GM23338 (cell line): Measurements from ENCODE around the gene METTL13. TPM values are rescaled to one million over a fixed set of nuclear protein-coding genes. Genes with fewer than 3 reads are reported as not detected.

Source experiments
- ATAC-seq: fragments of 200-7000 bp; cut with Tn5 transposase; 3 replicates; pipeline ENCODE4 v1.9.1; 2020
- DNase-seq: peaks from one replicate; pipeline ENCODE4 v3.0.0-alpha.2; 2015; ENCODE audit warnings: low spot score
- H2AFZ ChIP-seq: fragments of 200-600 bp; sonication (generic); 2 replicates; pipeline ENCODE4 v1.8.0; 2016; ENCODE audit warnings: antibody characterized with exemption, mild to moderate bottlenecking, moderate library complexity
- H3F3A ChIP-seq: fragments of 200-600 bp; sonication (generic); replicated peaks from 2 replicates; pipeline ENCODE4 v1.8.0; 2017; ENCODE audit warnings: antibody characterized with exemption, mixed run types, low read depth
- H3K27ac ChIP-seq: fragments of 200-600 bp; sonication (generic); 2 replicates; pipeline ENCODE4 v1.6.1; 2016; ENCODE audit warnings: low read depth
- H3K27me3 ChIP-seq: fragments of 200-600 bp; sonication (generic); 2 replicates; pipeline ENCODE4 v1.8.0; 2016; ENCODE audit warnings: mild to moderate bottlenecking, mixed run types, moderate library complexity; ENCODE audit not compliant: insufficient read depth
- H3K36me3 ChIP-seq: fragments of 200-600 bp; sonication (generic); 2 replicates; pipeline ENCODE4 v1.8.0; 2016; ENCODE audit warnings: mild to moderate bottlenecking; ENCODE audit not compliant: insufficient read depth
- H3K4me1 ChIP-seq: fragments of 200-600 bp; sonication (generic); 2 replicates; pipeline ENCODE4 v1.8.0; 2016; ENCODE audit warnings: mild to moderate bottlenecking, moderate library complexity; ENCODE audit not compliant: insufficient read depth
- H3K4me2 ChIP-seq: fragments of 200-600 bp; sonication (generic); 2 replicates; pipeline ENCODE4 v1.7.1; 2017; ENCODE audit warnings: mixed run types
- H3K4me3 ChIP-seq: fragments of 200-600 bp; sonication (generic); 2 replicates; pipeline ENCODE4 v1.6.1; 2016; ENCODE audit warnings: mixed run types
- H3K79me2 ChIP-seq: fragments of 200-600 bp; sonication (generic); replicated peaks from 2 replicates; pipeline ENCODE4 v1.8.0; 2017; ENCODE audit warnings: mild to moderate bottlenecking; ENCODE audit not compliant: insufficient read depth
- H3K9me2 ChIP-seq: fragments of 200-600 bp; sonication (generic); 2 replicates; pipeline ENCODE4 v1.8.0; 2017; ENCODE audit not compliant: insufficient read depth
- H4K20me1 ChIP-seq: fragments of 200-600 bp; sonication (generic); replicated peaks from 2 replicates; pipeline ENCODE4 v1.8.0; 2017; ENCODE audit warnings: mild to moderate bottlenecking; ENCODE audit not compliant: insufficient read depth
- H3K27ac Mint-ChIP-seq: 2 replicates; pipeline ENCODE4 v1.8.0; 2020; ENCODE audit warnings: inconsistent platforms, mild to moderate bottlenecking, moderate library complexity, mixed read lengths
- H3K27me3 Mint-ChIP-seq: 3 replicates; pipeline ENCODE4 v1.8.0; 2022; ENCODE audit warnings: low read depth, mild to moderate bottlenecking, moderate library complexity, mixed read lengths, inconsistent platforms; ENCODE audit not compliant: insufficient read depth, poor library complexity
- H3K36me3 Mint-ChIP-seq: 3 replicates; pipeline ENCODE4 v1.8.0; 2021; ENCODE audit warnings: low read depth, mild to moderate bottlenecking, inconsistent platforms, moderate library complexity, mixed read lengths
- H3K4me1 Mint-ChIP-seq: 3 replicates; pipeline ENCODE4 v1.8.0; 2020; ENCODE audit warnings: mild to moderate bottlenecking, inconsistent platforms, mixed read lengths
- H3K4me3 Mint-ChIP-seq: 3 replicates; pipeline ENCODE4 v1.8.0; 2021; ENCODE audit warnings: moderate library complexity, mild to moderate bottlenecking, inconsistent platforms, mixed read lengths
- H3K9me3 Mint-ChIP-seq: 3 replicates; pipeline ENCODE4 v1.8.0; 2020; ENCODE audit warnings: moderate library complexity, mild to moderate bottlenecking, inconsistent platforms, mixed read lengths
- CREB1 ChIP-seq: fragments of 250-450 bp; sonication (Bioruptor Pico); IDR thresholded peaks from 2 replicates; pipeline ENCODE4 v1.5.0; 2020; ENCODE audit warnings: low read depth, mild to moderate bottlenecking, moderate library complexity
- EZH2 ChIP-seq: fragments of 200-600 bp; sonication (generic); IDR thresholded peaks from one replicate; pipeline ENCODE4 v1.8.0; 2017; ENCODE audit warnings: antibody characterized with exemption, mild to moderate bottlenecking, low read depth; ENCODE audit not compliant: unreplicated experiment
- EZH2phosphoT487 ChIP-seq: fragments of 200-600 bp; sonication (generic); IDR thresholded peaks from one replicate; pipeline ENCODE4 v1.8.1; 2018; ENCODE audit warnings: antibody characterized with exemption; ENCODE audit not compliant: unreplicated experiment
- JUNB ChIP-seq: IDR thresholded peaks from one replicate; pipeline ENCODE4 v1.6.1; 2016; ENCODE audit warnings: antibody characterized with exemption; ENCODE audit not compliant: unreplicated experiment
- NANOG ChIP-seq: IDR thresholded peaks from 2 replicates; pipeline ENCODE4 v1.6.1; 2016; ENCODE audit warnings: antibody characterized with exemption, borderline replicate concordance
- POLR2AphosphoS5 ChIP-seq: IDR thresholded peaks from 2 replicates; pipeline ENCODE4 v1.6.1; 2016; ENCODE audit warnings: antibody characterized with exemption, low read depth
- REST ChIP-seq: IDR thresholded peaks from one replicate; pipeline ENCODE4 v1.6.1; 2018; ENCODE audit warnings: antibody characterized with exemption; ENCODE audit not compliant: unreplicated experiment
- STAT1 ChIP-seq: IDR thresholded peaks from one replicate; pipeline ENCODE4 v1.6.1; 2016; ENCODE audit warnings: antibody characterized with exemption; ENCODE audit not compliant: unreplicated experiment
- ZNF114 ChIP-seq: fragments of 250-450 bp; sonication (Bioruptor Pico); IDR thresholded peaks from 2 replicates; pipeline ENCODE4 v1.5.0; 2020; ENCODE audit warnings: mild to moderate bottlenecking, moderate library complexity
- ZNF331 ChIP-seq: fragments of 250-450 bp; sonication (Bioruptor Pico); IDR thresholded peaks from 2 replicates; pipeline ENCODE4 v1.5.0; 2020; ENCODE audit warnings: low read depth, mild to moderate bottlenecking, moderate library complexity
- polyA plus RNA-seq: library from polyadenylated mRNA; unstranded; fragments of >200 nt; fragmentation: Nextera tagmentation; extraction: Ambion mirVana; gene quantifications from 2 replicates; pipeline ENCODE4 v1.2.1, GENCODE V29; 2016
- total RNA-seq: library from RNA; depleted of rRNA; stranded (reverse); fragments of >200 nt; shearing (Covaris generic); gene quantifications from 2 replicates; pipeline ENCODE4 v1.2.3, GENCODE V29; 2014
- TF ChIP-seq, protein P1 (sequence below): fragments of 250-450 bp; sonication (Bioruptor Pico); IDR thresholded peaks from 2 replicates; pipeline ENCODE4 v1.5.0; 2020; ENCODE audit warnings: mild to moderate bottlenecking, moderate library complexity
- TF ChIP-seq, protein P2 (sequence below), 2 experiments: fragments of 200-600 bp in 1 of 2; sonication (generic) in 1 of 2; conservative IDR thresholded peaks; 2 replicates each; pipeline versions ENCODE4 v1.5.1 to v1.6.1; 2016 to 2017; ENCODE audit warnings: antibody characterized with exemption in 2 of 2, low read depth in 2 of 2, mild to moderate bottlenecking in 2 of 2, moderate library complexity in 1 of 2
- TF ChIP-seq, protein P3 (sequence below): IDR thresholded peaks from 2 replicates; pipeline ENCODE4 v1.6.1; 2016; ENCODE audit warnings: antibody characterized with exemption

METTL13 gene
- total and polyA plus RNA-seq, 2 experiments from 2014 or later, result 21.0 to 45.4 TPM

DNA sequence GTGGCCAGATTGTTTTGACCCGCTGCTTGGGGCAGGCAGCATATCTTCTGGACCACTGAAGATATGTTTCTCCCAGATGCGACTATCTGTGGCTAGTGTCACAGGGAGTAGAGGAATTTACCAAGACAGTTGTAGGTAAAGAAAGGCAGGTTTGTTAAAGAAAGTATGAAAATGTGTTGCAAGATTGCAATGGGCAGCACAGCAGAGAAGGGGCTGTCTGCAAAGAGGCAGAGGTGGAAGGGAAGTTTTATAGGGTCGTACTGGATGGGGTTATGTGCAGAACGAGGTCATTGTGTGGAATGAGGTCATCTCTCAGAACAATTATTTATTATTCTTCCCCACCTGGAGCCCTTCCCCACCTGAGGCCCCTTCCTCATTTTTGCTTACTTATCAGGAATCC is 24.6 kb upstream of the METTL13 start:
- ATAC-seq (no peak), DNase-seq (no peak)
- Histone ChIP-seq H3K36me3 (peaks cover 11% of the 10 kb centered on the region), H3F3A (0 out of 2 replicates have a peak, but pooled peaks cover 3% of the 10 kb centered on the region), H3K9me2 (peaks cover 15% of the 10 kb centered on the region), H3K4me1 (peaks cover 17% of the 10 kb centered on the region), H3K79me2 (no peaks in the 10 kb centered on the region), H3K4me3 (no peak overlapping the region), H3K4me2 (no peak overlapping the region), H4K20me1 (no peaks in the 10 kb centered on the region), H2AFZ (no peak overlapping the region), H3K27ac (no peak overlapping the region), H3K27me3 (no peaks in the 10 kb centered on the region)
- no peak for TF ChIP-seq STAT1
- no peak for TF ChIP-seq ZNF114
- TF ChIP-seq, protein P1, sequence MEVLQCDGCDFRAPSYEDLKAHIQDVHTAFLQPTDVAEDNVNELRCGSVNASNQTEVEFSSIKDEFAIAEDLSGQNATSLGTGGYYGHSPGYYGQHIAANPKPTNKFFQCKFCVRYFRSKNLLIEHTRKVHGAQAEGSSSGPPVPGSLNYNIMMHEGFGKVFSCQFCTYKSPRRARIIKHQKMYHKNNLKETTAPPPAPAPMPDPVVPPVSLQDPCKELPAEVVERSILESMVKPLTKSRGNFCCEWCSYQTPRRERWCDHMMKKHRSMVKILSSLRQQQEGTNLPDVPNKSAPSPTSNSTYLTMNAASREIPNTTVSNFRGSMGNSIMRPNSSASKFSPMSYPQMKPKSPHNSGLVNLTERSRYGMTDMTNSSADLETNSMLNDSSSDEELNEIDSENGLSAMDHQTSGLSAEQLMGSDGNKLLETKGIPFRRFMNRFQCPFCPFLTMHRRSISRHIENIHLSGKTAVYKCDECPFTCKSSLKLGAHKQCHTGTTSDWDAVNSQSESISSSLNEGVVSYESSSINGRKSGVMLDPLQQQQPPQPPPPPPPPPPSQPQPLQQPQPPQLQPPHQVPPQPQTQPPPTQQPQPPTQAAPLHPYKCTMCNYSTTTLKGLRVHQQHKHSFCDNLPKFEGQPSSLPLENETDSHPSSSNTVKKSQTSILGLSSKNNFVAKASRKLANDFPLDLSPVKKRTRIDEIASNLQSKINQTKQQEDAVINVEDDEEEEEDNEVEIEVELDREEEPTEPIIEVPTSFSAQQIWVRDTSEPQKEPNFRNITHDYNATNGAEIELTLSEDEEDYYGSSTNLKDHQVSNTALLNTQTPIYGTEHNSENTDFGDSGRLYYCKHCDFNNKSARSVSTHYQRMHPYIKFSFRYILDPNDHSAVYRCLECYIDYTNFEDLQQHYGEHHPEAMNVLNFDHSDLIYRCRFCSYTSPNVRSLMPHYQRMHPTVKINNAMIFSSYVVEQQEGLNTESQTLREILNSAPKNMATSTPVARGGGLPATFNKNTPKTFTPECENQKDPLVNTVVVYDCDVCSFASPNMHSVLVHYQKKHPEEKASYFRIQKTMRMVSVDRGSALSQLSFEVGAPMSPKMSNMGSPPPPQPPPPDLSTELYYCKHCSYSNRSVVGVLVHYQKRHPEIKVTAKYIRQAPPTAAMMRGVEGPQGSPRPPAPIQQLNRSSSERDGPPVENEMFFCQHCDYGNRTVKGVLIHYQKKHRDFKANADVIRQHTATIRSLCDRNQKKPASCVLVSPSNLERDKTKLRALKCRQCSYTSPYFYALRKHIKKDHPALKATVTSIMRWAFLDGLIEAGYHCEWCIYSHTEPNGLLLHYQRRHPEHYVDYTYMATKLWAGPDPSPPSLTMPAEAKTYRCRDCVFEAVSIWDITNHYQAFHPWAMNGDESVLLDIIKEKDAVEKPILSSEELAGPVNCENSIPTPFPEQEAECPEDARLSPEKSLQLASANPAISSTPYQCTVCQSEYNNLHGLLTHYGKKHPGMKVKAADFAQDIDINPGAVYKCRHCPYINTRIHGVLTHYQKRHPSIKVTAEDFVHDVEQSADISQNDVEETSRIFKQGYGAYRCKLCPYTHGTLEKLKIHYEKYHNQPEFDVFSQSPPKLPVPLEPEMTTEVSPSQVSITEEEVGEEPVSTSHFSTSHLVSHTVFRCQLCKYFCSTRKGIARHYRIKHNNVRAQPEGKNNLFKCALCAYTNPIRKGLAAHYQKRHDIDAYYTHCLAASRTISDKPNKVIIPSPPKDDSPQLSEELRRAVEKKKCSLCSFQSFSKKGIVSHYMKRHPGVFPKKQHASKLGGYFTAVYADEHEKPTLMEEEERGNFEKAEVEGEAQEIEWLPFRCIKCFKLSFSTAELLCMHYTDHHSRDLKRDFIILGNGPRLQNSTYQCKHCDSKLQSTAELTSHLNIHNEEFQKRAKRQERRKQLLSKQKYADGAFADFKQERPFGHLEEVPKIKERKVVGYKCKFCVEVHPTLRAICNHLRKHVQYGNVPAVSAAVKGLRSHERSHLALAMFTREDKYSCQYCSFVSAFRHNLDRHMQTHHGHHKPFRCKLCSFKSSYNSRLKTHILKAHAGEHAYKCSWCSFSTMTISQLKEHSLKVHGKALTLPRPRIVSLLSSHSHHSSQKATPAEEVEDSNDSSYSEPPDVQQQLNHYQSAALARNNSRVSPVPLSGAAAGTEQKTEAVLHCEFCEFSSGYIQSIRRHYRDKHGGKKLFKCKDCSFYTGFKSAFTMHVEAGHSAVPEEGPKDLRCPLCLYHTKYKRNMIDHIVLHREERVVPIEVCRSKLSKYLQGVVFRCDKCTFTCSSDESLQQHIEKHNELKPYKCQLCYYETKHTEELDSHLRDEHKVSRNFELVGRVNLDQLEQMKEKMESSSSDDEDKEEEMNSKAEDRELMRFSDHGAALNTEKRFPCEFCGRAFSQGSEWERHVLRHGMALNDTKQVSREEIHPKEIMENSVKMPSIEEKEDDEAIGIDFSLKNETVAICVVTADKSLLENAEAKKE (CRISPR knock-in tag), result no peak
- TF ChIP-seq CREB1 (CRISPR knock-in tag), result no peak
- TF ChIP-seq POLR2AphosphoS5, result no peak
- TF ChIP-seq ZNF331 (CRISPR knock-in tag), result no peak
- TF ChIP-seq EZH2, result no peak
- TF ChIP-seq EZH2phosphoT487, result no peak
- TF ChIP-seq, protein P2, sequence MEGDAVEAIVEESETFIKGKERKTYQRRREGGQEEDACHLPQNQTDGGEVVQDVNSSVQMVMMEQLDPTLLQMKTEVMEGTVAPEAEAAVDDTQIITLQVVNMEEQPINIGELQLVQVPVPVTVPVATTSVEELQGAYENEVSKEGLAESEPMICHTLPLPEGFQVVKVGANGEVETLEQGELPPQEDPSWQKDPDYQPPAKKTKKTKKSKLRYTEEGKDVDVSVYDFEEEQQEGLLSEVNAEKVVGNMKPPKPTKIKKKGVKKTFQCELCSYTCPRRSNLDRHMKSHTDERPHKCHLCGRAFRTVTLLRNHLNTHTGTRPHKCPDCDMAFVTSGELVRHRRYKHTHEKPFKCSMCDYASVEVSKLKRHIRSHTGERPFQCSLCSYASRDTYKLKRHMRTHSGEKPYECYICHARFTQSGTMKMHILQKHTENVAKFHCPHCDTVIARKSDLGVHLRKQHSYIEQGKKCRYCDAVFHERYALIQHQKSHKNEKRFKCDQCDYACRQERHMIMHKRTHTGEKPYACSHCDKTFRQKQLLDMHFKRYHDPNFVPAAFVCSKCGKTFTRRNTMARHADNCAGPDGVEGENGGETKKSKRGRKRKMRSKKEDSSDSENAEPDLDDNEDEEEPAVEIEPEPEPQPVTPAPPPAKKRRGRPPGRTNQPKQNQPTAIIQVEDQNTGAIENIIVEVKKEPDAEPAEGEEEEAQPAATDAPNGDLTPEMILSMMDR (conservative IDR thresholded peaks at IDR 0.05; ENCODE audit: low read depth in 2 of 2), result no peak
- TF ChIP-seq, protein P3, sequence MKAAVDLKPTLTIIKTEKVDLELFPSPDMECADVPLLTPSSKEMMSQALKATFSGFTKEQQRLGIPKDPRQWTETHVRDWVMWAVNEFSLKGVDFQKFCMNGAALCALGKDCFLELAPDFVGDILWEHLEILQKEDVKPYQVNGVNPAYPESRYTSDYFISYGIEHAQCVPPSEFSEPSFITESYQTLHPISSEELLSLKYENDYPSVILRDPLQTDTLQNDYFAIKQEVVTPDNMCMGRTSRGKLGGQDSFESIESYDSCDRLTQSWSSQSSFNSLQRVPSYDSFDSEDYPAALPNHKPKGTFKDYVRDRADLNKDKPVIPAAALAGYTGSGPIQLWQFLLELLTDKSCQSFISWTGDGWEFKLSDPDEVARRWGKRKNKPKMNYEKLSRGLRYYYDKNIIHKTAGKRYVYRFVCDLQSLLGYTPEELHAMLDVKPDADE, result no peak
- no peak for TF ChIP-seq JUNB
- TF ChIP-seq NANOG, result no peak
- no peak for TF ChIP-seq REST
- peaks cover 26% of the 10 kb centered on the region for H3K9me3 Mint-ChIP-seq
- peaks cover 20% of the 10 kb centered on the region for H3K36me3 Mint-ChIP-seq
- H3K27ac Mint-ChIP-seq, result no peak overlapping the region
- no peak overlapping the region for H3K4me3 Mint-ChIP-seq
- peaks cover 6% of the 10 kb centered on the region for H3K27me3 Mint-ChIP-seq
- peaks cover 11% of the 10 kb centered on the region for H3K4me1 Mint-ChIP-seq
